Measurements from ENCODE around the gene THSD7A.
"Not testable (repeated sequence)": the region's sequence is repeated elsewhere in the genome, so short reads cannot be mapped to it uniquely, and the experiment has no call there.

The THSD7A gene

DNA sequence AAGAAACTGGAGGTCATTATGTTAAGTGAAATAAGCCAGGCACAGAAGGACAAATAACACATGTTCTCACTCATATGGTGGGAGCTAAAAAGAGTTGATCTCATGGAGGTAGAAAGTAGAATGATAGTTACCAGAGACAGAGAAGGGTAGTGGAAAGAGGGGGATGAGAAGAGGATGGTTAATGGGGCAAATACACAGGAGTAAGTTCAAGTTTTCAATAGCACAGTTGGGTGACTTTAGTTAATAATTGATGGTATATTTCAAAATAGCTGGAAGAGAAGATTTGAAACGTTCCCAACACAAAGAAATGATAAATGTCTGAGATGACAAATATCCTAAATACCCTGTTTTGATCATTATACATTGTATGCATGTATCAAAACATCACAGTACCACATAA is 261.8 kb downstream of the THSD7A start:
- DNase-seq: no peak

DNA sequence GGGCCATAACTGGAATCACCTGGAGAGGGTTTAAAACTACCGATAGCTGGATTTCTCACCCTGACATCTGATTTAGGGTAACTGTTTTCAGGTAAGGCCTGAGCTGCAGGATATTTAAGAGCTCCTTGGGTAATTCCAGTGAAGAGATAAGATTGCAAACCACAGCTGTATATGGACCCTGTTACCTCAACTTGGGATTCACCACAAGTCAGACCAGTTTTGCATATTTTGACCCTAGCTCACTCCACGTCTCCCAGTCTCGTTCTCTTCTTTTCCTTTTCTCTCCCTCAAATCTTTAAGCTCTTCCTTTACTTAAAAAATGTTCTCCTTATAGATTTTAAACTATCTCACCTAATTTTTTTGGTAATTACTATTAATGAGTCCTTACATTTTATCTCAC is 264.4 kb downstream of the THSD7A start:
- no peak for DNase-seq

DNA sequence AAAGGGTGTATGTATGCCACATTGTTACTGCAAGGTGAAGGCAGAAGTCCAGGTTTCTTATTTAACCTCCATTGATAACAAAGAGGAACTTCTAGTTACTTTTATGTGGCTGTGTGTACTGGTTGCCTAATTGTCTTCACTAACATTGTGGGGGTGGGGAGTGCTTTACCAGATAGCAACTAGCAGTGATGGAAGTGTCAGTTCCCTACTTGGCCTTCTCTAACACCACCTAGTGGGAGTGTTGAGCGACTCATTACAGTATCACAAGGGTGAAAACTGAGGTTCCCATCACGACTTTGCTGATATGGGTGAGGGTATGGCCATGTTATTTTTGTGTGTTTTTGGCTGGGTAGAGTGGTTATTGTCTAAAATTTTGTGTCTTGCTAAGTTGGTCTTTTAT is 274.4 kb downstream of the THSD7A start:
- no peak for DNase-seq

- DNase-seq: no peak
Measured at GRCh38 chr7:11552676-11553296, 279.2 kb downstream of the THSD7A start.

DNA sequence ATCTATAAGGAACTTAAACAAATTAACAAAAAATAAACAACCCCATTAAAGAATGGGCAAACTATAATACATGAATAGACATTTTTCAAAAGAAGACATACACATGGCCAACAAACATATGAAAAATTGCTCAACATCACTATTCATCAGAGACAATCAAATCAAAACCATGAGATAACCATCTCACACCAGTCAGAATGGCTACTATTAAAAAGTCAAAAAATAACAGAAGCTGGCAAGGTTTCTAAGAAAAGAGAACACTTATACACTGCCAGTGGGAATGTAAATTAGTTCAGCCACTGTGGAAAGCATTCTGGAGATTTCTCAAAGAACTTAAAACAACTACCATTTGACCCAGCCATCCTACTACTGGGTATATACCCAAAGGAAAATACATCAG is 280.5 kb downstream of the THSD7A start:
- no peak for DNase-seq

- no peak for DNase-seq
Measured at GRCh38 chr7:11548532-11548931, 283.5 kb downstream of the THSD7A start.

DNA sequence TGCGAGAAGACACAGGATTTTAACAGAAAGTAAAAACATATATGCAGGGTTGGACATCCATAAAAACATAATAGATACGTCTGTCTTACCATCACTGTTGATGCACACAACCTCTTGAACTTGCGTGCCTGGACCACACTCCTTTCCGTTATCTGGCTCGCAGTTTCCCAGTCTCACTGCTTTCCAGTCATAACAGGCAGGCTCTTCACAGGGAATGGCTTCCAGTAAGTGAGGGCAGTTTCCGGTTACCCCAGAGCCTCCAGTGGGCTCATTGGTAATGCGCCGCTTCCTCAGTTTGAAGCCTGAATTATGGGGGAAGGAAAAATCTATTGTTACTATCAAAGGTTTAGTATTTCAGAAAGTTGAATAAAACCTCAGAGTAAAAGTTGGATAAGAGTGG is 290.7 kb downstream of the THSD7A start:
- DNase-seq: no peak

DNA sequence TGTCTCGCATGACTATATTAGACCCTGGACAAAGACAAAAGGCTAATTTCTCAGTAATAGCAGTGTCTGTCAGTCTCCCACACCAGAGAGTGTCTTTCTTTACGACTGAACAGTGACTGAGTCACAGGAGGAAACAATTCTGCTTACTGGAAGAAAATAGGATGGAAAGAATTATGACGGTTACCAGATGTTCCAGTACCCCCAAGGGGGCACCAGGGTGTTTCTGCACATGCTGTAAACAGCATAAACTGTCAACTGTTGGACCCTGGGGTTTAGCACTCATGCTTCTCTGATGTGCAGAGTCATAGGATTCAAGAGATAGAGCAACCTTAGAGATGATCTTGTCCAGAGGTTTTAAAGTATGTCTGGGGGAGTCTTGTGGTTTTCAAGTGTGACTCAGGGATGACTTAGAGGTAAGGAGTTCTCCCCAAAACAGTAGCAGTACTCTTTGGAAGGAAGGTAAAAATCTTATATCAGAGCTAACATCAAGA is 291.7 kb downstream of the THSD7A start:
- DNase-seq: no peak

DNA sequence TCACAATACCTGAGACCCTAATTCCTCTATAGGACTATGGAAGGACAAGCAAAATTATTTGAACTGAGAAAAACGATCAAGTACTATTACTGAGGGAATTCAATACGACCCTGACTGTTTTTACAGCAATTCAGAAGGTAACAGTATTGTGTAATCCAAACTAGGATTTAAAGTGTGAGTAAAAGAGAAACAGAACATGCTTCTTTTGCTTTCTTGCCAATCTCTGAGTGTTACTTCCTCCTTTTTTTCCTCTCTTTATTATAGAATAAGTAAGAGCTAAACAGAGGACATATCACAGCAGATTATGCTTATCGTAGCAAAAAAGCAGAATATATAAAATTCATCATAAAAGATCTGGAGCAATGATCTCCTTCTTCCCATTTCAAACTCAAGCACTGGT is 292.1 kb downstream of the THSD7A start:
- no peak for DNase-seq

DNA sequence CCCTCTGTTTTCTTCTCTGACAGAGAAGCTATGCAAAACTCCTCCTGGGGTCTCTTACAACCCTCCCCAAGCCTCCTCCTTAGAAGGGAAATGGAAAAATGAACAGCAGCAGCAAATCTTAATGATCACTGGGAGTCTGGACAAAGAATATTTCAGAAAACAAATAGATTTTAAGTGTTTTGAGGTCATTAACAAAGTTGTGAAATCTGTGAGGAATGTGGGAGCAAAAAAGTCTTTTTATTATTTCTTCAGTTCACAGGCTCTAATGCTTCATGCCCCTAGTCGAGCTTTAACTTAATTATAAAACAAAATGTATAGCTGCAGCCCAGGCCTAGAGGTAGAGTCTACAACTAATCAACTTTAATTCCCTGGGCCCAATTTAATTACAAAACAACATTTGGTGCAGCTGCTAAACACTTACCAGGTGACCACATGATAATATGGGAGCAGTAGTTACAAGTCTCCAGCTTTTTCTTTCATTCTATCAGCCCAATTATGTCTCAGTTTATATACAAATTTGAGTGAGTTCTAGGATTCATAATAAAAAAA is 293.2 kb downstream of the THSD7A start:
- no peak for DNase-seq

DNA sequence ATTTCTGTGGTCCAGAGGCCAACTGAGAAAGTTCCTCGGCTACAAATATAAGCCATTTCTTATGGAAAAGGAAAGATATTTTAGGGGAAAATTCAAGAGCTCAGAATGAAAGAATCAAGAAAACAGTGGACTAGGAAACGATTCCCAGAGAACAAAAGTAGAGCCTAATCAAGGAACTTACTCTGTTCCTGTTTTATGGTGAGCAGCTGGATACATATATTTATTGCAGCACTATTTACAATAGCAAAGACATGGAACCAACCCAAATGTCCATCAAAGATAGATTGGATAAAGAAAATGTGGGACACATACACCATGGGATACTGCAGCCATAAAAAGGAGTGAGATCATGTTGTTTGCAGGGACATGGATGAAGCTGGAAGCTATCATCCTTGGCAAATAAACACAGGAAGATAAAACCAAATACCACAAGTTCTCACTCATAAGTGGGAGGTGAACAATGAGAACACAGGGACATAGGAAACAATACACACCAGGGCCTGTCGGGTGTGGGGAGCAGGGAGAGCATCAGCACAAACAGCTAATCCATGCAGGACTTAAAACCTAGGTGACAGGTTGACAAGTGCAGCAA is 298.7 kb downstream of the THSD7A start:
- DNase-seq: no peak

DNA sequence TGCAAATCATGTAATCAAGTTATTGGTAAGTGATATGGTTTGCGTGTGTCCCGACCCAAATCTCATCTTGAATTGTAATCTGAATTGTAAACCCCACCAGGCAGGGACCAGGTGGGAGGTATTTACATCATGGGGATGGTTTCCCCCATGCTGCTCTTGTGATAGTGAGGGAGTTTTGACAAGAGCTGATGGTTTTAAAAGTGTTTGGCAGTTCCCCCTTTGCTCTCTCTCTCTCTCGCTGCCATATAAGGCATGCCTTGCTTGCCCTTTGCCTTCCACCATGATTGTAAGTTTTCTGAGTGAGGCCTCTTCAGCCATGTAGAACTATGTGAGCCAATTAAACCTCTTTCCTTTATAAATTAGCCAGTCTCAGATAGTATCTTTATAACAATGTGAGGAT is 302.6 kb downstream of the THSD7A start:
- no peak for DNase-seq

DNA sequence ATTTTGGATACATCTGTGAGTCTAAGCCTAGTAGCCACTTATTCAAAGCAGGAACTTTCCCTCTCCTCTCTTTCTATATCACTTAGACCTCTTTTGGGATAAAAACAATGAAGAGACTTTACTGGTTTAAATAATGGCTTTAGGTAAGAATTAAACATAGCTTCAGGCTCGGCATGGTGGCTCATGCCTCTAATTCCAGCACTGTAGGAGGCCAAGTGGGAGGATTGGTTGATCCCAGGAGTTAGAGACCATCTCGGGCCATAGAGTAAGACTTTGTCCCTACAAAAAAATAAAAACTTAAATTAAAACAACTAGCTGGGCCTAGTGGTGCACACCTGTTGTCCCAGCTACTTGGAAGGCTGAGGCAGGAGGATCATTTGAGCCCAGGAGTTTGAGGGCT is 304.3 kb downstream of the THSD7A start:
- DNase-seq: no peak

GRCh38 chr7:11524476-11525397 is 307.3 kb downstream of the THSD7A start:
- DNase-seq: no peak

GRCh38 chr7:11521964-11522499 is 310.0 kb downstream of the THSD7A start:
- not testable (repeated sequence) for DNase-seq

DNA sequence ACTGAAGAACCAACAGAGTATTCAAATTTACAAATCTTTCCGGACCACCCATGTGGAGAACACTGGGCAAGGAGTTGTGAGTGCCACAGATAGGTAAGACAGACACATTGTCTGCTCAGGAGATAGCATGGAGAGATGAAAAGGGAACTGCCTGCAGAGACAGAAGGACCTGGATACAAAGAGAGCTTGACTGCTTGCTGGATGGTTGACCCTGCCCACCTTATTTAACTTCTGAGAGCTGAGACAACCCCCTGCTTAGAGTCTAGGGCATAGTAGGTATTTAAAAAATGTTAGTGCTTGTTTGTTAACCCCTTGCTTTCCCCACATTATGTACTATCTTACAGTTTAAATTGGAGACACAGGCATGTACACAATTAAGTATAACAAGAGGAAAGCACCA is 314.1 kb downstream of the THSD7A start:
- DNase-seq: no peak

- DNase-seq: no peak
Measured at GRCh38 chr7:11516328-11516727, 315.7 kb downstream of the THSD7A start.

DNA sequence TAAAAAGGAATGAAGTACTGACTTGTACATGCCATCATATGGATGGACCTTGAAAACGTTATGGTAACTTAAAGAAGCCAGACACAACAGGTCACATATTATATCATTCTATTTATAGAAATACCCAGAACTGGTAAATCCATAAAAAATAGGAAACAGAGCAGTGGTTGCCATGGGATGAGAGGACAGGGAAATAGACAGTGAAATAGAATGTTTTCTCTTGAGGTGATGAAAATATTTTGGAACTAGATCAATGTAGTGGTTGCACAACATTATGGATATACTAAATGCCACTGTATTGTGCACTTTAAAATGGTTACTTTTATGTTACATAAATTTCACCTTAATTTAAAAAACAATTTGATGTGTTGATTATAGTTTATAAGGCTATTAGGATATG is 318.5 kb downstream of the THSD7A start:
- DNase-seq: no peak

DNA sequence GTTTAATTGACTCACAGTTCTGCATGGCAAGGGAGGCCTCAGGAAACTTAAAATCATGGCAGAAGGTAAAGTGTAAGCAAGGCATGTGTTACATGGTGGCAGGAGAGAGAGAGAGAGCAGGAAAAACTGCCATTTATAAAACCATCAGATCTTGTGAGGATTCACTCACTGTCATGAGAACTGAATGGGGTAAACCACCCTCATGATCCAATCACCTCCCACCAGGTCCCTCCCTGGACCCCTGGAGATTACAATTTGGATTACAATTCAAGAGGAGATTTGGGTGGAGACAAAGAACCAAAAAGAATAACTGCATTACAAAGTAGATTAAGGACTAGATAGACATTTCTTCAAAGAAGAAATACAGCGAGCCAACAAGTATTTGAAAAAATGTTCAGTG is 324.1 kb downstream of the THSD7A start:
- DNase-seq: no peak

DNA sequence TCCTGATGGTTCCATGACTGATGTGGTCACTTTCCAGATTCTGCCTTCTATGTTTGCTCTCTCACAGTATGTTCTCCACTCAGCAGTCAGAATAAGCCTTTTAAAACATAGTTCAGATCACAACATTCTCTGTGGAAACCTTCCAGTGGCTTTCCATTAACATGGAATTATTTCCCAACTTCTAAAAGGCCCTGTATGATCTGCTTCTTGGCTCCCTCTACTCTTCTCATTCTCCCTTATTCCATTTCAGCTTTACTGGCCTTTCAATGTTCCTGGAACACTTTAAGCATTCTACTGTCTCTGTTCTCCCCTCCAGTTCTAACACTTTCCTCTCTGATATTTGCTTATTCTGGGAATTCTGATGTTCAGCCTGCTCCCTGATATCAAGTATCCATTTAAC is 325.6 kb downstream of the THSD7A start:
- no peak for DNase-seq

GRCh38 chr7:11505471-11505985 is 326.5 kb downstream of the THSD7A start:
- DNase-seq: no peak

DNA sequence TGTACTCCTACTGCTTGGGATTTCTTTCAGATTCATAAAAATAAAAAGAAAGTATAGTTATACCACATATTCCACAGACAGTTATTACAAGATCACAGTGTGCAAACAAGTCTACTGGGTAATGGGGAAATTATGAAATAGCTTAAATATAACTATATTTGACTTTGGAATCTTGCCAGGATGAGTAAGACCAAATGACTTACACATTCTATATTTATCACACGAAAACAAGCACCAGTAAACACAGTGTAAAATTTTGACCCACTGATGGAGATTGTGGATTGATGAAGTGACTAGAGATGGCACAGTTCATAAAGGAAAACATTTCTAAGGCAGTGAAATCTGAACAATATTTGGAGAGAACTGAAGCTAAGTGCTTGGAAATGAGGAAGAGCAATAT is 339.7 kb downstream of the THSD7A start:
- DNase-seq: no peak

GRCh38 chr7:11491811-11492210 is 340.2 kb downstream of the THSD7A start:
- DNase-seq: no peak
